Adrenal gland (tissue), 5 donors: ENCODE results near the gene AFF1.

Source experiments
- POLR2A ChIP-seq, 2 donors: fragments of 450-650 bp; IDR thresholded peaks; one replicate each; pipeline ENCODE4 v1.6.1; 2017; ENCODE audit warnings: antibody characterized with exemption in 2 of 2, mild to moderate bottlenecking in 2 of 2, moderate library complexity in 1 of 2
- TF ChIP-seq, protein P1 (sequence below), 6 experiments: fragments of 450-650 bp in 4 of 6; fragments of 200-600 bp in 2 of 6; sonication (generic) in 1 of 6; IDR thresholded peaks; 1 replicate in 5 of 6; 2 replicates in 1 of 6; pipeline versions ENCODE4 v1.5.1 to v1.8.0; 2016 to 2021; ENCODE audit warnings: antibody characterized with exemption in 6 of 6, mild to moderate bottlenecking in 2 of 6, moderate library complexity in 1 of 6
- donor health status: DM: no; HTN: no; CAD: no.

DNA sequence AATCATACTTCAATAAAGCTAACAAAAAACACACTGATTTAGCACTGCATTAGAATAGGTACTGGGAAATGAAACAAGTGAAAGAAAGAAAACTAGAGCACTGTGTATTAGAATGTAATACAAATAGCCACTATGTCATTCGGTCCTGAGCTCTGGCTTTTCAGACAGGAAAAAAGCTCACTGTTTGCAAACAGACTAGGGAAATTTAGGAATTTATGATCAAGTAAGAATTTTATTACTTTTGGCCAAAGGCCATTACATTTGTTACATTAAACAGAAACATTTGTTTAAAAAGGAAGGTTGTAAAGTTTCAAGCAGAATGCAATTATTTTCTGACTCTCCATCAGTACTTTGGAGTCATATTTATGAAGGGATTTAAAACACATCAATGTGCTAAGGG is 216.9 kb downstream of the AFF1 start:
- no peak for TF ChIP-seq POLR2A (IDR thresholded peaks at IDR 0.05)
- TF ChIP-seq, protein P1, sequence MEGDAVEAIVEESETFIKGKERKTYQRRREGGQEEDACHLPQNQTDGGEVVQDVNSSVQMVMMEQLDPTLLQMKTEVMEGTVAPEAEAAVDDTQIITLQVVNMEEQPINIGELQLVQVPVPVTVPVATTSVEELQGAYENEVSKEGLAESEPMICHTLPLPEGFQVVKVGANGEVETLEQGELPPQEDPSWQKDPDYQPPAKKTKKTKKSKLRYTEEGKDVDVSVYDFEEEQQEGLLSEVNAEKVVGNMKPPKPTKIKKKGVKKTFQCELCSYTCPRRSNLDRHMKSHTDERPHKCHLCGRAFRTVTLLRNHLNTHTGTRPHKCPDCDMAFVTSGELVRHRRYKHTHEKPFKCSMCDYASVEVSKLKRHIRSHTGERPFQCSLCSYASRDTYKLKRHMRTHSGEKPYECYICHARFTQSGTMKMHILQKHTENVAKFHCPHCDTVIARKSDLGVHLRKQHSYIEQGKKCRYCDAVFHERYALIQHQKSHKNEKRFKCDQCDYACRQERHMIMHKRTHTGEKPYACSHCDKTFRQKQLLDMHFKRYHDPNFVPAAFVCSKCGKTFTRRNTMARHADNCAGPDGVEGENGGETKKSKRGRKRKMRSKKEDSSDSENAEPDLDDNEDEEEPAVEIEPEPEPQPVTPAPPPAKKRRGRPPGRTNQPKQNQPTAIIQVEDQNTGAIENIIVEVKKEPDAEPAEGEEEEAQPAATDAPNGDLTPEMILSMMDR (IDR thresholded peaks at IDR 0.05): no peak
